T-helper 2 cell treated with Interferon-gamma antibody and Interleukin-4, amounts not matched to agents 100 ng/mL and 5 ng/mL, for 36 hours (primary cell): Measurements from ENCODE around the gene EMP2. TPM values are rescaled to one million over a fixed set of nuclear protein-coding genes. Genes with fewer than 3 reads are reported as not detected.
"Not testable (repeated sequence)": the region's sequence is repeated elsewhere in the genome, so short reads cannot be mapped to it uniquely, and the experiment has no call there.

Experiments
- intact Hi-C: fragments of 100-400 bp; cut with micrococcal nuclease; formaldehyde crosslinking; loops from one replicate; pipeline ENCODE4 v1.15.1; 2023
- total RNA-seq: library from RNA; stranded (reverse); gene quantifications from 2 replicates; pipeline ENCODE4 v1.2.3, GENCODE V29; 2022

EMP2 gene
- total RNA-seq, 1 donor from 2014 or later: not detected

- intact Hi-C loops: no loop called here
These were observed 1.7 kb downstream of the EMP2 start for GRCh38 chr16:10578474-10579316.

DNA sequence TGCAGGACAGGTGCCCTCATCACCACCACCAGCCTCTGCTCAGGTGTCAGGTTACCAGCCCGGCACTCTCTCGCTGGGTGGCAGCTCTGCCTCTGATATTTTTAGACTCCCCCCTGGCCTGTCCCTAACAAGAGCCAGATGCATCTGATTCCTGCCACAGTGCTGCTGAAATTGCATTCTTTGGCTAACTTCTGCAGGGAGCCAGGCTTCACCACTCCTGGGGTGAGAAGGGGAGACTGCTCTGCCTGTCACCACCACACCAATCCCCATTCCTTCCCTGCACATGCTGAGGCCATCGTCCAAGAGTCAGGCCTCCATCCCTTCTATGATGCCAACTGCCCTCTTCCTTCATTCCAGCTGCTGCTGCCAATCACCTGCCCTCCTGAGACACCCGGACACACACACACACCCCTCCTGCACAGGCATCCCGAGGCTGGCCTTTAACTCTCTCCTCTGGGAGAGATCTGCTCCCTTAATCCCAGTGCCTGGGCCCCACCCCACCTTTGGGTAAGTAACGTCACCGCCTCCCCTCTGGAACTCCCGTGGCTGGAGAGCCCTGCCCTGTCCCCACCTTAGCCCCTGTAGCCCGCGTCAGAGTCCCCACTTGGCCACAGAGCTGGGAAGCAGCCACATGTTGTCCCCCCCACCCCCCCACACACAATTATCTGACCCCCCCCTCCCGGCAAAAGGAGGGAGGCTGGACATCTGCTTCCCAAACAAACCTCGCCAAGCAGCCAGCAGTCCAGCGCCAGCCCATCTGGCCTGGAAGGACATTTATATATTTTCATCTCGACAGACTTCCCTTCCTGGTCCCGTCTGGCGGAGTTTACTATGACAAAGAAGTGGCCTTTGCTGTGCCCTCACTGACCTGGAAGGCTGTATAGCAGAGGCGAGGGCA, 2.8 kb downstream of the EMP2 start:
- intact Hi-C loops: no loop called here

GRCh38 chr16:10576390-10577304, 3.8 kb downstream of the EMP2 start:
- intact Hi-C loops: no loop called here

DNA sequence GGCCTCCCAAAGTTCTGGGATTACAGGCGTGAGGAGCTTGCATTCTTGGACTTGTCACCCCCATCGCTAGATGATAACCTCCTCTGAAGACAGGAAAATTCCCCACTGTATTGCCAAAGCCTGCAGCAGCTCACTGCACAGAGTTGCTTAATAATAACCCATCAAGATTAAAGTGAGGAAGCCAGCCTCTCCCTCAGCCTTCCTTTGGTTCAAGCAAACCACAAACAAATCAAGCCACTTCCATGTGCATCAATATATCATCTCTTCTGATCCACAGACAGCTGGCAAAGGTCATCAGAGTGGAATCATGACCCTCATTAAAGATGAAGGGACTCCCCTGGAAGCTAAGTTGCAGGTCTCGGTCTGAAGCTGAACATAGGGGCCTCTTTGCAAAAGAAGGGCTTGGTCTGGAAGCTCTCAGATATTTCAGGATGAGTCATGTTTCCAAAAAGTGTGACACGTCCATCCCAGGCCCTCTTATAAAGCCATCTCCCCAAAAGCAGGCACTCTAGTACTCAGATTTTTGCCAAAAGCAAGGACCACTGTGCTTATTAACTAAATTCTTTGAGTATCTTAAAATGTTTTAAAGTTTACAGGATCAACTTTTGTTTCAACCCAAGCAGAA, 4.8 kb downstream of the EMP2 start:
- intact Hi-C loops: no loop called here

DNA sequence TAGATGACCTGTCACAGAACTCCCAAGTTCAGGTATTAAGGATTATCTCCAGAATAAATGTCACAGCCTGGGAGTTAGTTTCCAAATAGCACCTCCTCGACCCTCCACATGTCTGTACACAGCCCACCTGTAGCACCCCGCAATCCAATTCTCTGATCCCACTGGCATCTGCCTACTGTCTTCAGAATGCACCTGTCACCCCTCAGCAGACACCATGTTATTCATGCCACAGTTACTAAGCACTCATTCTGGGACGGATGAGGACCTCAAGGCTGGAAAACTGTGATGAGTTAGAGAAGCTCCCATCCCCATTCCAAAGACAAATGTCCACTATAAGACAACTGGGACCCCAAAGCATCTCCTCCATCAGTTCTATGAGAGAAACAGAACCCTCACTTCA, 7.8 kb downstream of the EMP2 start:
- intact Hi-C loops: no loop called here

GRCh38 chr16:10571354-10571753, 9.0 kb downstream of the EMP2 start:
- intact Hi-C loops: no loop called here

DNA sequence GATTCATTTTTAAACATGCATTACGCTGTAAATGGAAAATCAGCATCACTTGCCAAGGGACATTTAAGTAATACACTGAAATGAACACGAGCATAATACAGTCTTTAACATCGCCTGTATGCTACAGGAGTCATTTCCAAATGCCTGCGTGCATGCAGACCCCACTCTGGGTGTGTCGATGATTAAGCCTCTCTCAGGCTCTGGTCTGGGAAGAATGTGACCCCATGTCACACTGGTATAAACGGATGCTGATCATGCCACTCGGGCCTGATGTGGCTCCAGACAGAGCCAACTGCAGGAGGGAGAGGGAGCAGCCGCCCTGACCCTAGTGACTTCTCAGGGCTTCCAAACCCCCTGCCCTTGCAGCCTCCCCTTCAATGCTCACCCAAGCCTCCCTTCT, 10.8 kb downstream of the EMP2 start:
- intact Hi-C loops: no loop called here

GRCh38 chr16:10566613-10567012, 13.8 kb downstream of the EMP2 start:
- intact Hi-C loops: no loop called here

DNA sequence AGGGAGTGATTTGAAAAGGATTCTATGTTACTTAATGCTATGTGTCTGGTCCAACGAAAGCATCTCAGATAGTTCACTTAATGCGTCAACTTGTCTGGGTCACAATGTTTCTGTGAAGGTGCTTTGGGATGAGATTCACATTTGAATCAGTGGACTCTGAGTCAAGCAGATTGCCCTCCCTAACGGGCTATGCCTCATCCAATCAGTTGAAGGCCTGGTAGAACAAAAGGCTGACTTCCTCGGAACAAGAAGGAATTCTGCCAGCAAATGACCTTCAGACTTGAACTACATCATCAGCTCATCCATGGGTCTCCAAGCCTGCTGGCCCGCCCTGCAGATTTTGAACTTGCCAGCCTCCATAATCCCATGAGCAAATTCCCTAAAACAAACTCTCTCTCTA, 15.2 kb downstream of the EMP2 start:
- intact Hi-C loops: no loop called here

GRCh38 chr16:10564591-10564990, 15.8 kb downstream of the EMP2 start:
- intact Hi-C loops: no loop called here

- intact Hi-C loops: no loop called here
These were observed 18.0 kb downstream of the EMP2 start for GRCh38 chr16:10562361-10562899.

- intact Hi-C loops: no loop called here
These were observed 19.0 kb downstream of the EMP2 start for GRCh38 chr16:10561425-10561824.

DNA sequence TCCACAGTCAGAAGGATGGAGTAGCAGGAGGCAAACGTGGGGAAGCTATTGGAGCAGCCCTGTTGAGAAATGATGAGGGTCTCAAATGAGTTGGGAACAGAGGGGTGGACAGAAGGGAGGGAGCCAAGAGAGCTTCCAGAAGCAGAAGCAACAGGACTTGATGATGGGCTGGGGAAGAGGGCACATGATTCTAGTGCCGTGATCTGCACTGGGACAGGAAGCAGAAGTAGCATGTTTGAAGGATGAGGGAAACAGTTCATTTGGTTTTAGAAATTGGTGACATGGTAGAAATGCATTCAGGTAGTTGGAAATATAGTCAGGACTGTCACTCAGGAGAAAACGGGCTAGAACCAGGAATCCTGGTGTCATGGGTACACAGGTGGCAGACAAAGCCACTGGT, 19.4 kb downstream of the EMP2 start:
- intact Hi-C loops: no loop called here

DNA sequence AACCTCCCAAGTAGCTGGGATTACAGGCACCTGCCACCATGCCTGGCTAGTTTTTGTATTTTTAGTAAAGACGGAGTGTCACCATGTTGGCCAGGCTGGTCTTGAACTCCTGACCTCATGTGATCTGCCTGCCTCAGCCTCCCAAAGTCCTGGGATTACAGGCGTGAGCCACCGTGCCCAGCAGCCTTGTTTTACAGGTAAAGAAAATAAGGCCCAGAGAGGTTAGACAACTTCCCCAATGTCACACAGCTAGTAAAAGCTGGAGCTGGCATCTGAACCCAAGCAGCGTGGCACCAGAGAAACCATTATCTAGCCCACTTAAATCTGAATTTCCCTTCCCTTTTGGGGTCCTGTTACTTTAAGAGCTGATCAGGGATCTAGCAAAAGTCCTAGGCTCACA, 20.6 kb downstream of the EMP2 start:
- intact Hi-C loops: not testable (repeated sequence)

DNA sequence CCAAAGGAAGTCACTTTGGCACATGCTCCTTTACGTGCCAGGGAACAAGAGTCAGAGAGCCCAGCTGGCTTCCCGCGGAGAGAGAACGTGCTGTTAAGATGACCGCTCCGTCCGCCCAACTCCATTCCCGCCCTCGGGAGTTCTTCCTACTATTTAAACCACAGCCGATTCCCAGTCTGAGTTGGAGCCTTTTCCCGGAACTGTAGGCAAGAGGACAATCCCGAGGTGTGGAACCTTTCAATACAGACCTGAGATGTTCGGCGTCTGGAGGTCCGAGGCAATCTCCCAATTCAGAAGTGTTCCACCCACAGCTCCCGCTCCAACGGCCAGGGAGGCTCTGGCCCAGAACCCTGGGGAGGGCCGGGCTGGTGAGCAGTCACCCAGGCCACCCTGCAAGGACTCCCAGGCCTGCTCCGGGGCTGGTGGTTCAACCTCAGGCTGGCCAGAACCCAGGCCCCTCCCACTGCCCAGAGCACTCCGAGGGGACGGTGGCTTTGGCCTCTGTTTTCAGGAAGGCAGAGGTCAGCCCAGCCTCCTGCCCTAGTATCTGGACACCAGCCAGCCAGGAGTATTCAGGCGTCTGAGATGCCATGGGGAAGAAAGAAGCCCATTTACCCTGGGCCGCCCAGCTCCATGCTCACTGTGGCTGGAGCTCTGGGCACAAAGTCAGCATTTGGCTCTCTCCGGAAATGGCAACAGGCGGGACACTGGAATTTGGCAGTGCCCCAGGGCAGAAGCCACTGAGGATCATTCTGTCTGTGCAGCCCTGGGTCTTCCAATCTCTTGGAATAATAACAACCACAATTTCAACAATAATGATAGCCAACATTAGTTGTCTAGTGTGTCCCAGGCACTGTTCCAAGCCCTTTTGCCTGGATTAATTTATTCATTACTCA, 21.4 kb downstream of the EMP2 start:
- intact Hi-C loops: no loop called here

DNA sequence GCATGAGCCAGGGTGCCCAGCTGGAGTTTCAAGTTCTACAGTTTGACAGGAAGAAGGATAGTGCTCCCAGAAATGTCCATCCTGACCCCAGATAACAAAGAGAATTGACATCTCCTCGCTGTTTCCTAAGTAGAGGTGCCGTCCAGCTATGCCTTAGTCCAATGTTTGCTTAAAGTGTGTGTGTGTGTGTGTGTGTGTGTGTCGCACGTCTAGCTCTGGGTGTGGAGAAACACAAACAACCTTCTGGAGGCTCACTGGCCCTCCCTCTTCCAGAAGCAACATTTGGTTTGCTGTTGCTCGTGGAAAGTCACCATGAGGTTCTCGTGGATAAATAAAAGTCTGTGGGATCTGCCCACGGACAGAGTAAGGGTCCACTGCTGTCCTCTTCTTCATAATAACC, 22.1 kb downstream of the EMP2 start:
- intact Hi-C loops: no loop called here

DNA sequence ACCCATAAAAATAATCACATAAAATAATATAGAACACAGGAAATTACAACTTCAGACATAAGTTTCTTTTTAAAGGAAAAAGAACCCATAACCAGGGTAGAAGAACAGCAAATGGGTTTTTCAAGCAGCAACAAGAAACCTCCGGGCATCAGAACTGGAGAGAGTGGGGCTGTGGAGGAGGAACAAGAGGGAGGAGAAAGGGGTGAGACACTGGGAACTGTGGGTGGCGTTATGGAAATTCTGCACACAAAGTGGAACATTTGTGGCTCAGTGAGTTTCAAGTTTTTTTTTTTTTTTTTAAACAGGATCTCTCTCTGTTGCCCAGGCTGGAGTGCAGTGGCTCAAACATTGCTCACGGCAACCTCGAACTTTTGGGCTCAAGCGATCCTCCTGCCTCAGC, 22.6 kb downstream of the EMP2 start:
- intact Hi-C loops: no loop called here

GRCh38 chr16:10556236-10556635, 24.2 kb downstream of the EMP2 start:
- intact Hi-C loops: no loop called here

GRCh38 chr16:10554569-10554968, 25.8 kb downstream of the EMP2 start:
- intact Hi-C loops: no loop called here
